Lung (tissue), 16 donors: ENCODE measurements around the gene CD22. TPM values are rescaled to one million over a fixed set of nuclear protein-coding genes. Genes with fewer than 3 reads are reported as not detected.
A peak's percentile ranks its signal among the peaks of the same experiment; 100 is the strongest.

Experiments
- ATAC-seq: fragments of 200-7000 bp; cut with Tn5 transposase; one replicate; pipeline ENCODE4 v1.9.1; 2020; ENCODE audit warnings: moderate number of reproducible peaks; ENCODE audit not compliant: insufficient read depth, low FRiP score
- DNase-seq, 3 donors: peaks; one replicate each; pipeline ENCODE4 v3.0.0-alpha.2; 2013 to 2017
- H3K27ac ChIP-seq, 2 donors: one replicate each; pipeline ENCODE4 v1.5.1; 2013; ENCODE audit warnings: mild to moderate bottlenecking in 2 of 2, moderate library complexity in 2 of 2, control low read depth in 1 of 2, inconsistent platforms in 1 of 2, low read depth in 1 of 2, low read length in 1 of 2
- H3K27me3 ChIP-seq, 3 donors: one replicate each; pipeline ENCODE4 v1.5.1; 2013; ENCODE audit warnings: low read length in 2 of 3; ENCODE audit not compliant: control insufficient read depth in 3 of 3, insufficient read depth in 3 of 3
- H3K36me3 ChIP-seq, 4 donors: one replicate each; pipeline ENCODE4 v1.5.1; 2013; ENCODE audit warnings: low read length in 4 of 4, mild to moderate bottlenecking in 1 of 4, moderate library complexity in 1 of 4; ENCODE audit not compliant: control insufficient read depth in 4 of 4, insufficient read depth in 4 of 4
- H3K4me1 ChIP-seq, 5 donors: one replicate each; pipeline ENCODE4 v1.5.1; 2013; ENCODE audit warnings: low read length in 5 of 5, mild to moderate bottlenecking in 2 of 5, moderate library complexity in 1 of 5; ENCODE audit not compliant: control insufficient read depth in 5 of 5, insufficient read depth in 5 of 5
- H3K4me3 ChIP-seq: one replicate; pipeline ENCODE4 v1.5.1; 2013; ENCODE audit warnings: mild to moderate bottlenecking, control low read depth, moderate library complexity
- H3K9ac ChIP-seq, 2 donors: one replicate each; pipeline ENCODE4 v1.5.1; 2013; ENCODE audit warnings: low read length in 2 of 2, control low read depth in 1 of 2; ENCODE audit not compliant: insufficient read depth in 1 of 2
- H3K9me3 ChIP-seq, 4 donors: one replicate each; pipeline ENCODE4 v1.5.1; 2013; ENCODE audit warnings: low read length in 3 of 4, mild to moderate bottlenecking in 1 of 4, moderate library complexity in 1 of 4; ENCODE audit not compliant: control insufficient read depth in 4 of 4, insufficient read depth in 3 of 4
- CTCF ChIP-seq: IDR thresholded peaks from 2 replicates; pipeline ENCODE4 v1.5.1; 2012; ENCODE audit warnings: mild to moderate bottlenecking; ENCODE audit errors: control extremely low read depth, extremely low read depth
- WGBS, 2 donors: extraction: QIAGEN DNeasy Blood & Tissue Kit; methylation state at CpG; one replicate each; pipeline ENCODE4 v1.1.7; 2013; 5-methylcytosine and 5-hydroxymethylcytosine counted together
- long read RNA-seq, 5 donors: transcript quantifications; one replicate each; lab custom pipeline, GENCODE V29; 2026
- polyA plus RNA-seq, 2 donors: library from polyadenylated mRNA; stranded (reverse); fragments of 200-250 nt; gene quantifications; one replicate each; pipeline ENCODE4 v1.2.1, GENCODE V29; 2013
- total RNA-seq, 2 donors: library from RNA; depleted of rRNA in 1 of 2; stranded (reverse); fragments of >200 nt in 1 of 2; gene quantifications; one replicate each; pipeline ENCODE4 v1.2.1, GENCODE V29; 2014 to 2021
- donor health status: control.
- donor health status: control.
- donor health status: Bipolar disorder and iron deficiency.
- donor health status: healthy.
- donor health status: DM: yes; HTN: yes; CAD: no.

The CD22 gene
- 10 to 100 TPM; 13.5 to 53.8 TPM for total RNA-seq
- polyA plus RNA-seq = 10 to 100 TPM in 1 of 2 donors, 1 to 10 TPM in 1; 4.7 to 48.0 TPM
- long read RNA-seq, donor 1 = 0 reads
- long read RNA-seq, donor 2 = 0 reads
- long read RNA-seq, donor 3, partial matches to known transcripts = 0 of 1 reads
- long read RNA-seq, donor 3, other reads (novel, unspliced or antisense) = 0 of 1 reads
- long read RNA-seq, donor 4 = 0 reads
- long read RNA-seq, donor 5 = 0 reads

- Histone ChIP-seq H3K9me3 (no peaks in the 10 kb centered on the region), H3K4me3 (no peak within 1 kb of the TSS), H3K4me1 (no peaks in the 10 kb centered on the region), H3K36me3 (peaks cover 0 to 3% (median 0%) of the 10 kb centered on the region in 4 donors), H3K27ac (no peak within 1 kb of the TSS), H3K27me3 (no peaks in the 10 kb centered on the region), H3K9ac (no peak within 1 kb of the TSS)
- 37 to 67% methylated on average over 12 of the region's 12 CpGs for WGBS, 2 donors
- ATAC-seq (no peak), DNase-seq (no peak)
- no peak for TF ChIP-seq CTCF
Observed at GRCh38 chr19:35328851-35329285, at the start of gene CD22. Gene CD22 (plus strand): TSS chr19:35329187. CDS start chr19:35332041, 2,854 bp downstream.

- peaks cover 0 to 36% (median 11%) of the 10 kb centered on the region in 5 donors for H3K4me1 ChIP-seq
- H3K4me3 ChIP-seq = no peak overlapping the region
- H3K27ac ChIP-seq = no peak overlapping the region
- no peak for DNase-seq
- H3K9ac ChIP-seq = no peak overlapping the region
- no peaks in the 10 kb centered on the region for H3K9me3 ChIP-seq
- WGBS, 2 donors = 86 to 91% methylated on average over 11 of the region's 11 CpGs
- peaks cover 0 to 9% (median 0%) of the 10 kb centered on the region in 3 donors for H3K27me3 ChIP-seq
- no peak for TF ChIP-seq CTCF
- no peak for ATAC-seq
- H3K36me3 ChIP-seq = peaks cover 3 to 29% (median 17%) of the 10 kb centered on the region in 4 donors
Observed at GRCh38 chr19:35279374-35279773, 49.6 kb upstream of the CD22 start.

- H3K9ac ChIP-seq = no peak overlapping the region
- no peak for ATAC-seq
- H3K36me3 ChIP-seq = peaks cover 3 to 29% (median 16%) of the 10 kb centered on the region in 4 donors
Observed at GRCh38 chr19:35279985-35280821, 48.8 kb upstream of the CD22 start.

More at GRCh38 chr19:35279985-35280821, 48.8 kb upstream of the CD22 start:
- TF ChIP-seq CTCF = no peak
- DNase-seq = peak; percentile 82 to 87 (median 83)
- WGBS, 2 donors = 66 to 86% methylated on average over 12 of the region's 12 CpGs
- Histone ChIP-seq H3K4me1 (peaks cover 0 to 43% (median 14%) of the 10 kb centered on the region in 5 donors), H3K27me3 (peaks cover 0 to 9% (median 0%) of the 10 kb centered on the region in 3 donors), H3K4me3 (no peak overlapping the region), H3K27ac (no peak overlapping the region), H3K9me3 (no peaks in the 10 kb centered on the region)
